Mesothelial cell of epicardium (in vitro differentiated cells): ENCODE results near the gene CXCL16. TPM values are rescaled to one million over a fixed set of nuclear protein-coding genes. Genes with fewer than 3 reads are reported as not detected.
A peak's percentile ranks its signal among the peaks of the same experiment; 100 is the strongest.
"Not testable (repeated sequence)": the region's sequence is repeated elsewhere in the genome, so short reads cannot be mapped to it uniquely, and the experiment has no call there.

Experiments used
- DNase-seq, 2 experiments: peaks; one replicate each; pipeline ENCODE4 v3.0.0; 2021; ENCODE audit warnings: low spot score in 2 of 2; ENCODE audit not compliant: unreplicated experiment in 2 of 2
- H3K27ac Mint-ChIP-seq: 2 replicates; pipeline ENCODE4 v1.8.0; 2021; ENCODE audit warnings: mixed read lengths
- H3K27me3 Mint-ChIP-seq: 2 replicates; pipeline ENCODE4 v1.8.0; 2021; ENCODE audit warnings: low read depth, mixed read lengths
- H3K36me3 Mint-ChIP-seq: 2 replicates; pipeline ENCODE4 v1.8.0; 2021; ENCODE audit warnings: mixed read lengths
- H3K4me1 Mint-ChIP-seq: 2 replicates; pipeline ENCODE4 v1.8.0; 2021; ENCODE audit warnings: mixed read lengths
- H3K4me3 Mint-ChIP-seq: 2 replicates; pipeline ENCODE4 v1.8.0; 2021; ENCODE audit warnings: mild to moderate bottlenecking, moderate library complexity, mixed read lengths
- H3K9me3 Mint-ChIP-seq: 2 replicates; pipeline ENCODE4 v1.8.0; 2021; ENCODE audit warnings: mixed read lengths
- CTCF ChIP-seq: fragments of 200-600 bp; sonication (generic); IDR thresholded peaks from one replicate; pipeline ENCODE4 v1.5.0; 2021; ENCODE audit warnings: antibody characterized with exemption; ENCODE audit not compliant: unreplicated experiment
- total RNA-seq: library from RNA; stranded (reverse); gene quantifications from 3 replicates; pipeline ENCODE4 v1.2.1, GENCODE V29; 2021

Gene CXCL16
- total RNA-seq, 1 donor from 2014 or later: 8.1 TPM

GRCh38 chr17:4709794-4710692 lies 29.7 kb downstream of the CXCL16 start, which contains the start of gene ARRB2:
Gene ARRB2 (plus strand): TSS chr17:4710632. CDS start chr17:4710722, 90 bp downstream.
- H3K4me1 Mint-ChIP-seq: peaks cover 11% of the 10 kb centered on the region
- no peaks in the 10 kb centered on the region for H3K9me3 Mint-ChIP-seq
- DNase-seq: peak; percentile 98 to 99
- no peaks in the 10 kb centered on the region for H3K27me3 Mint-ChIP-seq
- H3K36me3 Mint-ChIP-seq: no peaks in the 10 kb centered on the region
- peak within 1 kb of the TSS; percentile 95 for H3K27ac Mint-ChIP-seq
- H3K4me3 Mint-ChIP-seq: peak within 1 kb of the TSS; percentile 65
- TF ChIP-seq CTCF: no peak

GRCh38 chr17:4708436-4708835 lies 31.3 kb downstream of the CXCL16 start:
- H3K36me3 Mint-ChIP-seq: no peaks in the 10 kb centered on the region
- H3K9me3 Mint-ChIP-seq: no peaks in the 10 kb centered on the region
- H3K27me3 Mint-ChIP-seq: no peaks in the 10 kb centered on the region
- H3K27ac Mint-ChIP-seq: no peak overlapping the region
- TF ChIP-seq CTCF: no peak
- DNase-seq: no peak
- H3K4me3 Mint-ChIP-seq: peak overlapping the region; percentile 44
- H3K4me1 Mint-ChIP-seq: peaks cover 17% of the 10 kb centered on the region

- no peak for DNase-seq
- TF ChIP-seq CTCF: no peak
- Mint-ChIP-seq H3K4me3 (peak overlapping the region; percentile 91), H3K27ac (no peak overlapping the region), H3K4me1 (peaks cover 33% of the 10 kb centered on the region), H3K36me3 (no peaks in the 10 kb centered on the region), H3K27me3 (no peaks in the 10 kb centered on the region), H3K9me3 (no peaks in the 10 kb centered on the region)
Observed at GRCh38 chr17:4706121-4706520, 33.6 kb downstream of the CXCL16 start.

GRCh38 chr17:4704991-4705390 lies 34.7 kb downstream of the CXCL16 start:
- DNase-seq: no peak
- no peaks in the 10 kb centered on the region for H3K36me3 Mint-ChIP-seq
- no peak for TF ChIP-seq CTCF
- H3K4me1 Mint-ChIP-seq: peaks cover 29% of the 10 kb centered on the region
- no peak overlapping the region for H3K27ac Mint-ChIP-seq
- H3K27me3 Mint-ChIP-seq: no peaks in the 10 kb centered on the region
- peak overlapping the region; percentile 91 for H3K4me3 Mint-ChIP-seq
- H3K9me3 Mint-ChIP-seq: no peaks in the 10 kb centered on the region

- not testable (repeated sequence) for H3K9me3 Mint-ChIP-seq, H3K36me3 Mint-ChIP-seq, H3K27me3 Mint-ChIP-seq, DNase-seq
- peaks cover 26% of the 10 kb centered on the region for H3K4me1 Mint-ChIP-seq
- H3K4me3 Mint-ChIP-seq: peak overlapping the region; percentile 91
- H3K27ac Mint-ChIP-seq: peak overlapping the region; percentile 97
Observed at GRCh38 chr17:4704574-4704907, 35.2 kb downstream of the CXCL16 start.

GRCh38 chr17:4703330-4703691 lies 36.4 kb downstream of the CXCL16 start:
- Mint-ChIP-seq H3K27ac (peak overlapping the region; percentile 97), H3K4me1 (peaks cover 25% of the 10 kb centered on the region)
- no peak for DNase-seq

More at GRCh38 chr17:4703330-4703691, 36.4 kb downstream of the CXCL16 start:
- Mint-ChIP-seq H3K27me3 (no peaks in the 10 kb centered on the region), H3K4me3 (peak overlapping the region; percentile 91), H3K9me3 (no peaks in the 10 kb centered on the region), H3K36me3 (no peaks in the 10 kb centered on the region)
- TF ChIP-seq CTCF: no peak
